Karpas-422 (cell line): Measurements from ENCODE around the gene GOLGA6D. TPM values are rescaled to one million over a fixed set of nuclear protein-coding genes. Genes with fewer than 3 reads are reported as not detected.

Source experiments
- small RNA-seq: library from RNA; depleted of rRNA; stranded (forward); fragments of <200 nt; gene quantifications from one replicate; pipeline ENCODE3, GENCODE V24; 2014
- total RNA-seq: library from RNA; depleted of rRNA; stranded (reverse); fragments of >200 nt; shearing (Covaris generic); gene quantifications from 2 replicates; pipeline ENCODE4 v1.2.3, GENCODE V29; 2014; ENCODE audit warnings: low replicate concordance; rRNA removed

GOLGA6D gene
- total RNA-seq, 1 experiment from 2014 or later = not detected

Small RNA genes within 50 kb of the gene (small RNA-seq; reads per million reads assigned to genes)
- gene AC068338.1 (not detected), gene RN7SL327P (not detected), gene RN7SL489P (not detected)

Other genes with a start within 250 kb of the GOLGA6D start
- gene C15orf39, start 81.0 kb upstream of the GOLGA6D start, total RNA-seq = 11.3 and 17.5 TPM in 2 replicates
- gene GOLGA6C, start 24.5 kb upstream of the GOLGA6D start, total RNA-seq = not detected in 2 replicates
- 43.6 and 108 TPM in 2 replicates for gene COMMD4, start 53.2 kb downstream of the GOLGA6D start, total RNA-seq
- gene NEIL1, start 64.2 kb downstream of the GOLGA6D start, total RNA-seq = 16.2 and 22.0 TPM in 2 replicates
- 78.7 and 131 TPM in 2 replicates for gene MAN2C1, start 85.8 kb downstream of the GOLGA6D start, total RNA-seq
- 28.9 and 45.3 TPM in 2 replicates for gene SIN3A, start 168.9 kb downstream of the GOLGA6D start, total RNA-seq